Kidney epithelial cell (primary cell): ENCODE data around the gene FAM210B. TPM values are rescaled to one million over a fixed set of nuclear protein-coding genes. Genes with fewer than 3 reads are reported as not detected.
A peak's percentile ranks its signal among the peaks of the same experiment; 100 is the strongest.
"Not testable (repeated sequence)": the region's sequence is repeated elsewhere in the genome, so short reads cannot be mapped to it uniquely, and the experiment has no call there.

Source experiments
- DNase-seq: peaks from one replicate; pipeline ENCODE4 v3.0.0-alpha.2; 2010; ENCODE audit warnings: low read depth
- H3K27me3 ChIP-seq: 2 replicates; pipeline ENCODE4 v1.6.0; 2011; ENCODE audit warnings: low read length; ENCODE audit not compliant: control insufficient read depth, insufficient read depth
- H3K36me3 ChIP-seq: 2 replicates; pipeline ENCODE4 v1.5.1; 2011; ENCODE audit warnings: low read length; ENCODE audit not compliant: control insufficient read depth, insufficient read depth
- H3K4me3 ChIP-seq: 2 replicates; pipeline ENCODE4 v1.5.1; 2011; ENCODE audit warnings: low read depth, mild to moderate bottlenecking, control low read depth, low read length
- total RNA-seq: library from RNA; depleted of rRNA; stranded (reverse); fragments of >200 nt; gene quantifications from 2 replicates; pipeline ENCODE4 v1.2.3, GENCODE V29; 2015
- TF ChIP-seq, protein P1 (sequence below): IDR thresholded peaks from 2 replicates; pipeline ENCODE4 v1.5.1; 2011; ENCODE audit warnings: mild to moderate bottlenecking, moderate library complexity, low read length, control low read depth, inconsistent platforms; ENCODE audit not compliant: insufficient read depth, poor library complexity, severe bottlenecking

FAM210B gene
- total RNA-seq, 1 donor from 2014 or later = 59.7 TPM

- TF ChIP-seq, protein P1, sequence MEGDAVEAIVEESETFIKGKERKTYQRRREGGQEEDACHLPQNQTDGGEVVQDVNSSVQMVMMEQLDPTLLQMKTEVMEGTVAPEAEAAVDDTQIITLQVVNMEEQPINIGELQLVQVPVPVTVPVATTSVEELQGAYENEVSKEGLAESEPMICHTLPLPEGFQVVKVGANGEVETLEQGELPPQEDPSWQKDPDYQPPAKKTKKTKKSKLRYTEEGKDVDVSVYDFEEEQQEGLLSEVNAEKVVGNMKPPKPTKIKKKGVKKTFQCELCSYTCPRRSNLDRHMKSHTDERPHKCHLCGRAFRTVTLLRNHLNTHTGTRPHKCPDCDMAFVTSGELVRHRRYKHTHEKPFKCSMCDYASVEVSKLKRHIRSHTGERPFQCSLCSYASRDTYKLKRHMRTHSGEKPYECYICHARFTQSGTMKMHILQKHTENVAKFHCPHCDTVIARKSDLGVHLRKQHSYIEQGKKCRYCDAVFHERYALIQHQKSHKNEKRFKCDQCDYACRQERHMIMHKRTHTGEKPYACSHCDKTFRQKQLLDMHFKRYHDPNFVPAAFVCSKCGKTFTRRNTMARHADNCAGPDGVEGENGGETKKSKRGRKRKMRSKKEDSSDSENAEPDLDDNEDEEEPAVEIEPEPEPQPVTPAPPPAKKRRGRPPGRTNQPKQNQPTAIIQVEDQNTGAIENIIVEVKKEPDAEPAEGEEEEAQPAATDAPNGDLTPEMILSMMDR = no peak
- H3K27me3 ChIP-seq = no peaks in the 10 kb centered on the region
- H3K36me3 ChIP-seq = no peaks in the 10 kb centered on the region
Observed at GRCh38 chr20:56395166-56395565, 36.4 kb downstream of the FAM210B start.

DNA sequence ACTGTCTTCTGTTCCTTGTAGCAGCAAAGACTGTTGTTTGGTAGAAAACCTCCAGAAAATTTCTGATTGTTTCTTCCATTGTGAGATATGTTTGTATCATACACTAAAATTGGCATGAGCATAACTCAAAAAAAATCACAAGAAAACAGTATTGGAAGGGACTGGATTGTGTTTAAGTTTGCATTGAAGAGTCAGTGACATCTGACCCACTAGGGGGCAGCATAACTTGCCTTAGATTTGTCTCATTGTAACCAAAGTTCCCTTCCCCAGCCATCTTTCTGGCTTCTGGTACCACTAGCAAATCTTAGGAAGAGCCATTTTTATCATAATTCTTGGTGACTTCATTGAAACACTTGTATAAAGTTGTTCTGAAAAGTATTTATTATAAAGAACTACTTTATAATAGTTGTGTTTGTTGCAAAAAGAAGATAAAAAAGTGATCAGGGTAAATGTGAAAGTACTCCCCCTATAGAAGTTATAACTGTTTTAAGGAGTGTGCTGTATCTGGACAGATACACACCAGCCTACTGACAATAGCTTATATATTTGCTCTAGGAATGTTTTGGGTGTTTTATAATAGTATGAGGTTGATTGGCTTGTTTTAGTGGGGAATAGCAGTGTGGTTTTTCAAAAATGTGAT lies 41.3 kb downstream of the FAM210B start:
- Histone ChIP-seq H3K36me3 (peaks cover 2% of the 10 kb centered on the region), H3K27me3 (no peaks in the 10 kb centered on the region)
- no peak for DNase-seq

More at GRCh38 chr20:56395166-56395565, 36.4 kb downstream of the FAM210B start:
- H3K4me3 ChIP-seq = no peak overlapping the region
- DNase-seq = no peak

DNA sequence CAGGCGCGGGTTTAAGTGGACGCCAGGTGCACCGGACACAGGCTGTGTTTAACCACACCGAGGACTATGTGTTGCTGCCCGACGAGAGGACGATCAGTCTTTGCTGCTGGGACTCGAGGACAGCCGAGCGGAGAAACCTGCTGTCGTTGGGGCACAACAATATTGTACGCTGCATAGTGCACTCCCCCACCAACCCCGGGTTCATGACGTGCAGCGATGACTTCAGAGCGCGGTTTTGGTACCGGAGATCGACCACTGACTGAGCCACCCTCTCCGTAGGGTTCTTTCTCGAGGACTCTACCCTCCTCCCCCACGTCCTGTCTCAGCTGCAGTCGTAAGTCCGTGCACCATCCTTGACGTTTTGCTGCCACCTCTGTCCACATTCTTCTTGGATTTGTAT lies 44.7 kb downstream of the FAM210B start:
- H3K4me3 ChIP-seq = no peak overlapping the region
- no peaks in the 10 kb centered on the region for H3K27me3 ChIP-seq
- H3K36me3 ChIP-seq = peaks cover 2% of the 10 kb centered on the region
- DNase-seq = no peak
- TF ChIP-seq, protein P1 = no peak

More for the DNA sequence above, 41.3 kb downstream of the FAM210B start:
- TF ChIP-seq, protein P1 = peak; percentile 72
- no peak overlapping the region for H3K4me3 ChIP-seq

DNA sequence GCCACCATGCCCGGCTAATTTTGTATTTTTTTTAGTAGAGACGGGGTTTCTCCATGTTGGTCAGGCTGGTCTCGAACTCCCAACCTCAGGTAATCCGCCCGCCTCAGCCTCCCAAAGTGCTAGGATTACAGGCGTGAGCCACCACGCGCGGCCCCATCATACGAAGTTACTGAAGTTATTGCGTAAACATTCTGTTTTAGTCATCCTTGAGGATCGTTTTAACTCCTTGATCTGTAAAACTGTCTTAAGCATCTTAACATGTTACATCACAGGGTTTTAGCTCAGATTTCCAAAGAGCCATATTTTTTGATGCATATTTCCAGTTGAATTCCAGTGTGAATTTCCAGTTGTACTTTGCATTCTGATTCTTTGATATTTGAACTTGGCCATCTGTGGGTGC lies 46.6 kb downstream of the FAM210B start:
- H3K27me3 ChIP-seq, DNase-seq, H3K36me3 ChIP-seq, H3K4me3 ChIP-seq: not testable (repeated sequence)

DNA sequence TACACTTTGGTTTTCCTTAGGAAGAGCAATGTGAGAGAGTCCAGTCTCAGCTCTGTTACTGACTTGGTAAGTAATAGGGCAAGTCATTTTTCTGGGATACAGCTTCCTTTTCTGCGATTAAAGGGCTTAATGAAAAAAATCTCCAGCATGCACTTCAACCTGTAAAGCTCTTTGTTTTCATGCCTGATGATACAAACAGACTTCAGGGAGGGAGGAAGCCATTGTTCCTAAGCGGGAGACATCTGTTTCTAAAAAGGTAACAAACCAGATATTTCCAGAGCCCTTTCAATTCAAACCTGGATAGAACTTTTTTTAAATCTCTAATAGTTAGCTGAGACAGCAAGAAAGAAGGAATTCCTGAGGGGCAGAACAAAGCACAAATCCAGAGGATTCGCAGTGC lies 48.1 kb downstream of the FAM210B start:
- no peak for DNase-seq
- TF ChIP-seq, protein P1 = no peak
- Histone ChIP-seq H3K4me3 (no peak overlapping the region), H3K27me3 (no peaks in the 10 kb centered on the region), H3K36me3 (peaks cover 2% of the 10 kb centered on the region)

DNA sequence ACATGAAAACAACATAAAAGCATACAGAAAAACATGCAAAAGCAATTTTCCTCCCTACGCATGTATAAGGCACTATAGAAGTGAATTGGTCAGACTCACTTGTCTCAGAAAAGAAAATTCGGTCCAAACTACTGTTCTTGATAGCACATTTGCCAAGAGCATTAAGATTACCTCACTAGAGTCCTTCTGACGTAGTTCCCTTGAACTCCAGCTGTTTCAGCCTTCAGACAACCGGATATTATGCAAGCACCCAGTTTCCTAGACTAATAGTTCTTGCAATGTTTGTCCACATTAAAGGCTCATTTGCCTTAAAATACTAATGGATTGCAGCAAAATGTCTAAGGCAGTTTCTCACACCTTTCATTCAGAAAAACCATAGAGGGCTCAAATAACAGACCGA lies 50.7 kb downstream of the FAM210B start:
- H3K27me3 ChIP-seq = no peaks in the 10 kb centered on the region
- TF ChIP-seq, protein P1 = no peak
- H3K4me3 ChIP-seq = no peak overlapping the region
- no peak for DNase-seq
- H3K36me3 ChIP-seq = no peaks in the 10 kb centered on the region
